Activated T-helper 17 cell treated with anti-CD3 and anti-CD28 coated beads, Interleukin-2, amount 50 U/mL, for 72 hours (primary cell): Measurements from ENCODE around the gene AGMO. TPM values are rescaled to one million over a fixed set of nuclear protein-coding genes. Genes with fewer than 3 reads are reported as not detected.

Experiments used
- ATAC-seq: fragments of 150-1000 bp; cut with Tn5 transposase; replicated peaks from 2 replicates; pipeline ENCODE4 v1.10.0; 2021; ENCODE audit warnings: mild to moderate bottlenecking, moderate library complexity
- H3K27ac Mint-ChIP-seq: one replicate; pipeline ENCODE4 v1.8.0; 2022; ENCODE audit warnings: mixed read lengths
- H3K27me3 Mint-ChIP-seq: one replicate; pipeline ENCODE4 v1.8.0; 2022; ENCODE audit warnings: mixed read lengths
- H3K36me3 Mint-ChIP-seq: one replicate; pipeline ENCODE4 v1.8.0; 2022; ENCODE audit warnings: low read depth, mild to moderate bottlenecking, mixed read lengths
- H3K4me1 Mint-ChIP-seq: one replicate; pipeline ENCODE4 v1.8.0; 2022; ENCODE audit warnings: mixed read lengths
- H3K4me3 Mint-ChIP-seq: one replicate; pipeline ENCODE4 v1.8.0; 2022; ENCODE audit warnings: mild to moderate bottlenecking, mixed read lengths
- H3K9me3 Mint-ChIP-seq: one replicate; pipeline ENCODE4 v1.8.0; 2022; ENCODE audit warnings: mixed read lengths
- total RNA-seq, 2 donors: library from RNA; stranded (reverse); gene quantifications; one replicate each; pipeline ENCODE4 v1.2.3, GENCODE V29; 2022

Gene AGMO
- total RNA-seq, 2 donors from 2014 or later: not detected

DNA sequence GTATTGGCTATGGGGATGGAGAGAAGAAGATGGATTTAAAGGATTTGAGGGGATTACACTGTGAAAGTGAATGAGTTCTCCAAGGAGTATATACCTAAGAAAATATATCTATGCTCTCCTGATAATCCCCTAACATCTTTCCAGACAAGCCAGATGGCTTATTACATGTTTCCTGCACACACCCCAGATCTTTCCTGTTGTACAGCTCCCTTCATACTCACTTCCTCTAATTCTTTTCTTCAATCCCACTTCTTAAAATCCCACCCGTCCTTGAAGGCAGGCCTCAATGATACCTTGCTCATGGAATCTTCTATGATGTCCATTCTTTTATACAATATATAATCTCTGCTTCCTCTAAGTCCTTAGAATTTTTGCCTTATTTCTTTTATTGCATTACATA, 342.1 kb downstream of the AGMO start:
- no peaks in the 10 kb centered on the region for H3K36me3 Mint-ChIP-seq
- no peaks in the 10 kb centered on the region for H3K4me1 Mint-ChIP-seq
- H3K27me3 Mint-ChIP-seq: no peaks in the 10 kb centered on the region
- no peak overlapping the region for H3K4me3 Mint-ChIP-seq
- H3K9me3 Mint-ChIP-seq: peaks cover 5% of the 10 kb centered on the region
- H3K27ac Mint-ChIP-seq: no peak overlapping the region
- ATAC-seq: no peak

DNA sequence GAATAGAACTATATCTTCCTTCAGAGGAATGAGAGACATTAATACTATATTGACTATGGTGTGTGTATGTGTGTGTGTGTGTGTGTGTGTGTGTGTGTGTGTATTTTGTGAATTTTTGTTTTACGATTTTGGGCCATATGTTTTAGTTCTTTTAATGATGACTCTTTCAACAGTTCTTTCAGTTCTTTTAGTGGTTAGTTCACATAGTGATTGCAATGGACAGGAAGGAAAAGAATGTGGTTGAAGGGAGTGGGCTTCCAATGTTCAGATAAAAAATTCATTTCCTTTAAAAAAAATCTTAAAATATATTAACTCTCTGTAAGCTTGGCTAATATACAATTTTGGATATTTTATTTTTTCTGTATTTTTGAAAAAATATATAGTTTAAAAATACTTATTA, 343.6 kb downstream of the AGMO start:
- H3K4me3 Mint-ChIP-seq: no peak overlapping the region
- H3K27ac Mint-ChIP-seq: no peak overlapping the region
- H3K36me3 Mint-ChIP-seq: no peaks in the 10 kb centered on the region
- ATAC-seq: no peak
- no peaks in the 10 kb centered on the region for H3K9me3 Mint-ChIP-seq
- H3K4me1 Mint-ChIP-seq: no peaks in the 10 kb centered on the region
- H3K27me3 Mint-ChIP-seq: no peaks in the 10 kb centered on the region

DNA sequence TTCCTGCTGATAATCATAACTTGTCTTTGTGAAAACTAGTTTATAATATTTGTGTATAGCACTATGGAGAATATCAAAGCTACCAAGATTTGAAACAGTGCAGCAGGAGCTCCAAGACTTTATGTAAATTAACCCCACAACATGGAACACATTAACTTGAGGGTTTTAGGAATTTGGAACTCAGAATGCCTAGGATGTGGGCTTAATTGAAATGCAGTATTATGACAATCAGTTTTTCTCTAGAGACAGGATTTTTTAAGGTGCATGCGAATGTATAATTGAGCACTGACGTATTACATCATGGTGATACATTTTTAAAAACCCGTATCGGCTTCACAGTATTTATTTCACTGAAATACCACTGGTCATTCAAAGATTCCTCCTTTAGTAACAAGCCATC, 346.2 kb downstream of the AGMO start:
- no peaks in the 10 kb centered on the region for H3K36me3 Mint-ChIP-seq
- no peak overlapping the region for H3K27ac Mint-ChIP-seq
- H3K4me1 Mint-ChIP-seq: no peaks in the 10 kb centered on the region
- H3K4me3 Mint-ChIP-seq: no peak overlapping the region
- H3K9me3 Mint-ChIP-seq: no peaks in the 10 kb centered on the region
- H3K27me3 Mint-ChIP-seq: no peaks in the 10 kb centered on the region
- ATAC-seq: no peak

DNA sequence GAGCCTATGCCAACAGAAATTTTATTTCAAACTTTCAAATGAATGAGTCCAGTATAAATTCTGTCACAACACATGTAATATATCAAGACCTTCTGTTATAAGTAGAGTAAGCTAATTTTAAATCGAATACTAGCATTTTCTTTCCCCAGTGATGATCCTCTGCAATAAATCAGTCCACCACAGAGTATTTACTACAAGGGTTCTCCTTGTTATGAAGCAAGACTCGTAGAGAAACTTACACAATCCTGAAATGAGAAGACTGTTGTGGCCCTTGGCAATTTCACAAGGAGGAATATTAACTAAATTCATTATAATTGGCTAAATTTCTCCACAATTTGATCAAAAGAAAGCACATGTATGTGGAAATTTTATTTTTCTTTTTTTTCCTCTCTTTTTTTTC, 346.8 kb downstream of the AGMO start:
- H3K9me3 Mint-ChIP-seq: no peaks in the 10 kb centered on the region
- no peak overlapping the region for H3K27ac Mint-ChIP-seq
- H3K4me3 Mint-ChIP-seq: no peak overlapping the region
- ATAC-seq: no peak
- no peaks in the 10 kb centered on the region for H3K4me1 Mint-ChIP-seq
- H3K27me3 Mint-ChIP-seq: no peaks in the 10 kb centered on the region
- H3K36me3 Mint-ChIP-seq: no peaks in the 10 kb centered on the region

DNA sequence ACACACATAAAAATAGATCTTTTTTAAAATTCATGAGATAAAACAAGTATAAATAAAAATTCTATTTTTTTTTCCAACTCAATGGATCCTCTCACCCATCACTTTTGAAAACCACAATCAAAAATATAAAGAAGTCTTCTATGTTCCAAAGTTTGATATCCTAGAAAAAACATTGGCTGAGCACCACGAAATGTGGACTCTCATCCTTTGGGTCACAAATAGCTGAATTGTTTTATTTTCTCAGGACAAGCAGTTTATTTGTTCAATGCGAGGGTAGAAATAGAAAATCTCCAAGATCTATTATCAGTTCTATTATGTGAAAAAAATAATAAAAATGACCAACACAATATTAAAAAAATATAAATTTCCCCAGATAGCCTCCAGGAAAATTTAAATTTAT, 348.7 kb downstream of the AGMO start:
- Mint-ChIP-seq H3K27me3 (no peaks in the 10 kb centered on the region), H3K9me3 (no peaks in the 10 kb centered on the region), H3K36me3 (no peaks in the 10 kb centered on the region), H3K4me3 (no peak overlapping the region), H3K4me1 (no peaks in the 10 kb centered on the region), H3K27ac (no peak overlapping the region)
- no peak for ATAC-seq

DNA sequence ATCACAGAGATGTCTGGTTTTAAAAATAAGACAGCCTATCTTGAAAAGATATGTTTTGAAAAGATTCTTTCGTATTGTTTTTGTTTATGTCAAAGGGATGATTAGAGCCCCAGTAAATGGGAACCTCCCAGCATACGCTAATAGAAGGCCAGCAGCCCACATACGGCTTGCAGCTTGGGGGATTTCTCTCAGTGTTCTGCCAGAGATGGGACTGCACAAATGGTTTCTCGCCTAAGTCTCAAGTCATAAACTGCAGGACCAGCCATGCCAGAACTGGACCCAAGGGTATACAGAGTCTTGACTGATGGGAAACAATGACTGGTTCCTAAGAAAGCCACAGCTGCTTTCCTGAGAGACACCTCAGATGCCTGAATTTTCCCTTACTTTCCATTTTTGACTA, 352.4 kb downstream of the AGMO start:
- Mint-ChIP-seq H3K9me3 (no peaks in the 10 kb centered on the region), H3K36me3 (no peaks in the 10 kb centered on the region), H3K27me3 (no peaks in the 10 kb centered on the region), H3K4me3 (no peak overlapping the region), H3K27ac (no peak overlapping the region), H3K4me1 (no peaks in the 10 kb centered on the region)
- no peak for ATAC-seq

DNA sequence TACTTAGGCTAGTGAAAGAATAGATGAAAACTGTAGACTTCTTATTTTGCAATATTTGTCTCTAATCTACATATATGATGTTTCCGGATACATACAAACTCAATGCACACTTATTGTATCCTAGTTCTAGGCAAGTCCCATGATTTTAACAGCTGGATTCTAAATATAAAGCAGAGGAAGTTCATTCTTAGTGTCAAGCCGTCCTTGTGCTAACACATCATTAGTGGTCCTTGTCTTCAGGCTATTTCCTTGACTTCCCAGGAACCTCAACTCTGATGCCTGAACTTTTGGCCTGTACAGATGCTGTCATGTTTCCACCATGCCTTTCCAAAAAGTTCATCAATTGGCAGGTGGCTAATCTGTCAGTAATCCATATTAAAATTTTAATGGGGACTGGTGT, 357.4 kb downstream of the AGMO start:
- Mint-ChIP-seq H3K9me3 (no peaks in the 10 kb centered on the region), H3K4me1 (no peaks in the 10 kb centered on the region), H3K27ac (no peak overlapping the region), H3K36me3 (no peaks in the 10 kb centered on the region), H3K27me3 (no peaks in the 10 kb centered on the region), H3K4me3 (no peak overlapping the region)
- ATAC-seq: no peak

DNA sequence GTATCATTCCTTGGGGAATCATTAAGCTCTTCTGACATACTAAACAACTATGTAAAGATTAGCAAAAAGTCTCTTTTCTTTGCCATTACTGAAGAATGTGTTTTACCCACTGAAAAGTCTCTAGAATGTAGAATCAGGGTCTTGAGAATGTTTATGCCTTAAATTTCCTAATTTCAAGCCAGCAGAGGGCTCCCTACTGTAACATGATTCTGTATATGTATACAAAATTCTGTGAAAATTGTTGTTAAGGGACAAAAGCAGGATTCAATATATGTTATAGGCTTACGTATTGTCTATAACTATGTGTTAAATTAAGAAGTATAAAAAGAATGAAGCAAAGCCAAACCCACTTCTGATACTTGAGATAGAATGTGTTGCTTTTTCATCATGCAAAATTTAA, 362.3 kb downstream of the AGMO start:
- no peak for ATAC-seq
- Mint-ChIP-seq H3K27ac (no peak overlapping the region), H3K27me3 (no peaks in the 10 kb centered on the region), H3K4me3 (no peak overlapping the region), H3K9me3 (no peaks in the 10 kb centered on the region), H3K4me1 (no peaks in the 10 kb centered on the region), H3K36me3 (no peaks in the 10 kb centered on the region)

DNA sequence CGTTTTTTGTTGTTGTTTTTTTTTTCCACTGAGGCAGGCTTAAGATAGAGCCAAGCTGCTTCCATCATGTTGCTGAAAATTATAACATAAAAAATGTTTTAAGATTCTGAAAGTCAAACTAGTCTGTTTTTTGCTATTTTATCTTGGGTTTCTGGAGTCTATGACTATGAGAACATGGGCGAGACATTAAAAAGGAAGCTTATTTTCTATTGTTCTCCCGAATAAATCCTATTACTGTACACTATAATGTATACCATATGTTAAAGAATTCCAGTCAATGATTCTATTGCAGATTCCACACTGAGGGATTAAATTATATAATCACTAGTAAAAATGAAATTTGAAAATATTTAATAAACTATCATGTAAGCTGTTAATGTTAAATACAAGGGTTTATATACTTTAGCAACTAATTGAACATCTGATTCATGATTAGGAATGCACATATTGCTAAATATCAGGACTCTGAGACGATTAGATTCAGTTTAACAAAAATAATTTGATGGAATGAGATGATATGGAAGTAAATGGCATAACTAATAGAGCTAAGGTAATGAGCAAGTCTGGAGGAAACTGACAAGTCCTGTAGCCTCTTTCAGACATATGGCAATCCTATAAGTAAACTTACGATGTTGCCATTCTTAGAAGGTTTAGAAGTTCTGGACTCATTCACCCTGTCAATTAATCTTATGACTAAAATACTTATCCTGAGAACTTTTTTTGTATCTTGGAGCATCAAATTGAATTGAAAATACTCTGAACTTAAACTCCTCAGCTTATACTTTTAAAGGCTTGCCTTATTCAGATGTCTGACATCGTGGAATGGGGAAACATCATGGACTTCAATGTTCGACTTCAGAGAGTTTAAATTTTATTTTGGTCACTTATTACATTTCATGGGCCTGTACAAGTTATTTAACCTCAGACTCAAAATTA, 364.5 kb downstream of the AGMO start:
- H3K27me3 Mint-ChIP-seq: no peaks in the 10 kb centered on the region
- no peak for ATAC-seq

DNA sequence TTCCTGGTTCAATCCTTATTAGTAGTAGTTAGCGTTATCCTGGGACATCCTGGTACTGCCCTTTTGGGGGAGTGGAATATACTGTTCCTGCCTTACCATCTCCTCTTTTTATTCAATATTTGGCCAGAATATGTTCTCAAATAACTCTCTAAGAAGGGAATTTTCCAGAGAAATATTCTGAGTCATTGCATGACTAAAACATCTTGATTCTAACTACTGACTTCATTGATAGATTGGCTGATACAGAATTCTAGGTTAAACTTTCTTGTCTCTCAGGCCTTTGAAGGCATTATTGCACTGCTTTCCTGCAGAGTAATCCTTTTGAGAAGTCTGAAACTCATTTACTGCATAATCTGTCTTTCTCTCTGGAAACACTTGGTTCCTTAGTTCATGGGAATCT, 383.8 kb downstream of the AGMO start:
- no peak for ATAC-seq
- H3K27ac Mint-ChIP-seq: no peak overlapping the region
- H3K4me1 Mint-ChIP-seq: no peaks in the 10 kb centered on the region
- no peaks in the 10 kb centered on the region for H3K9me3 Mint-ChIP-seq
- H3K27me3 Mint-ChIP-seq: no peaks in the 10 kb centered on the region
- no peak overlapping the region for H3K4me3 Mint-ChIP-seq
- H3K36me3 Mint-ChIP-seq: no peaks in the 10 kb centered on the region

More for the DNA sequence above, 364.5 kb downstream of the AGMO start:
- Mint-ChIP-seq H3K27ac (no peak overlapping the region), H3K36me3 (no peaks in the 10 kb centered on the region), H3K4me1 (no peaks in the 10 kb centered on the region), H3K4me3 (no peak overlapping the region), H3K9me3 (no peaks in the 10 kb centered on the region)

DNA sequence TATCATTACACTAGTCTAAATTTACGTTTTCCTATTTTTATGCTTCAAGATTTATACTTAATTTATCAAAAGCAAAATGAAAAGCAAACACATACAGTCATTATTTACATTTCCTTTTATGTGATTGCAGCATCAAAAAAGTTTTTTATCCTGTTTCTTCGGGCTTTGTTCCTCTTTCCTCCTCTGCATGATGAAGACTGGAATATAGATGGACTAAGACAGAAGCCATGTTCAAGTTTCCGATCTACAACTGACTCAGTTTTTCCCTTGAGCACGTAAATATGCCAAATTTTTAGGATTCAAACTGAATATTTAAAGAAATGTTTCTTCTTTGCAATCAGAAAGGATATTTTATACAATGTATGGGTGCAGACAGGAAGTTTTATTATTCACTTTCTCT, 385.7 kb downstream of the AGMO start:
- Mint-ChIP-seq H3K36me3 (no peaks in the 10 kb centered on the region), H3K4me1 (no peaks in the 10 kb centered on the region), H3K4me3 (no peak overlapping the region), H3K27ac (no peak overlapping the region), H3K9me3 (no peaks in the 10 kb centered on the region), H3K27me3 (no peaks in the 10 kb centered on the region)
- no peak for ATAC-seq

DNA sequence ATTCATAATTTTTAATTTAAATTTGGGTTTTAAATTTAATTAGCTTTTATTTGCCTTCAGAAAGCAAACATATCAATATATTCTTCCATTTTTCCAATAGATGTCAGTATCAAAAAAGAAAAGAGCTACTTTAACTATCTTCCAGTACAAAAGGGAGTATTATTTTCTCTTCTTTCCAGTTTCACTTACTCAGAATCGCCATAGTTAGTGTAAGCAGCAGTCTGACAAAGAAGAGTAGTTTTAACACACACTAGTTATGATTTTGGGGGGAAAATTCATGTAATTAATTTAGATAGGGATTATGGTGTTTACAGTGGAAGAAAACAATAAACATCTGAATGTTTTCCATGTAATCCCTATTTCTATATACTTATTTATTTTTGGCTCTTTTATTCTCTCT, 386.7 kb downstream of the AGMO start:
- Mint-ChIP-seq H3K4me1 (no peaks in the 10 kb centered on the region), H3K36me3 (no peaks in the 10 kb centered on the region), H3K9me3 (no peaks in the 10 kb centered on the region), H3K27ac (no peak overlapping the region), H3K4me3 (no peak overlapping the region), H3K27me3 (no peaks in the 10 kb centered on the region)
- ATAC-seq: no peak

DNA sequence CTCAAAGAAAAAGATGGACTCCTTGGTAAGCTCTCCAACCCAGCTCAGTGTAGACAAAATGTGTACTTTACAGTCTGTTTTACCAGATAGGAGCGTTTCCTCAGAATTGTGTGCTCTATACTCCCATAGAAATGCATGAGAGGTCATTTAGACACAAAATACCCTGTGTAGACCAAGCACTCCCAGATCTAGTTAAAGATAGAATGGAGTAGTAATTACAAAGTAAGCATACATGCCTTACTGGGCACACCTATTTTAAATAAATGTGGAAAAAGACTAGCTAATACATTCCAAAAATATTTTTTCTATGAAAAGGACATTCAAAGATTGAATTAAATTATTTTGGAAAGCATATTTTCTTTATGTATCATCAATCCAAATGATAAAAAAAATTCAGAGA, 387.3 kb downstream of the AGMO start:
- no peaks in the 10 kb centered on the region for H3K36me3 Mint-ChIP-seq
- no peak overlapping the region for H3K27ac Mint-ChIP-seq
- H3K4me1 Mint-ChIP-seq: no peaks in the 10 kb centered on the region
- ATAC-seq: no peak
- no peak overlapping the region for H3K4me3 Mint-ChIP-seq
- no peaks in the 10 kb centered on the region for H3K27me3 Mint-ChIP-seq
- no peaks in the 10 kb centered on the region for H3K9me3 Mint-ChIP-seq

DNA sequence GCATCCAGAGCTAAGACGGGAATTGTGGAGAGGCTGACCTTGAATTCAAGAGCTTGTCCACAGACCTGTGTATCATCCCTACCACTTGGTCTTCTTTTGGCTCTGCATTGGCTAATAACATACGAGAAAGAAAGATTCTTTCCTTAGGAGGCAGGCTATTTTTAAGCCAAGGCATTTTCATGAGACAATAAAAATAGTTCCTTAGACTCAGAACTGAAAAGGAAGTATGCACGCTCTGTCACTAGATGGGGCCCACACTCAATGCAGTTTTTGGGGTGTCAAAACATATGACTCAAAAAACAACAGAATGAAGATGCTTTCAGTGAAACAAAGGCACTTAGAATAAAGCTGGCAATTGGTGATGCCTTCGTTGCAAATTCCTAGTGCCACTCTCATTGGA, 393.3 kb downstream of the AGMO start:
- Mint-ChIP-seq H3K36me3 (no peaks in the 10 kb centered on the region), H3K9me3 (peaks cover 16% of the 10 kb centered on the region), H3K4me3 (no peak overlapping the region), H3K27ac (no peak overlapping the region), H3K27me3 (no peaks in the 10 kb centered on the region), H3K4me1 (no peaks in the 10 kb centered on the region)
- ATAC-seq: no peak

DNA sequence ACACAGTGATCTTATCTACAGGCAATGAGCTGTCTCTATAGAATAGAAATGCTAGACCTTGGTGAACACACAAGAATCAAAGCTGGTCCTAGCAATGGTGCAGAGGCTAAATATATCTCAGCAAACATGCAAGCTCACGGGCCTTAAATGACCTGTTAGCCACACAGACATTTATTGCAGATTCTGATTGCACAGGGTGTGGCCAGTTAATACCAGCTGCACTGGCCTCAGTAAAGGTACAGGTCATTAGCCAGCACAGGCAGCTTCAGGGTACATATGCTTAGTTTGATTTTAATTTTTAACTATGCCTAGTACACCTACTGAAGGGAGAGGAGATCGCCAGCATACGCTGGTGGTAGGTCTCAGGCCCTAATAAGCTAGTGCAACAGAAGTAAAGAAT, 393.9 kb downstream of the AGMO start:
- Mint-ChIP-seq H3K36me3 (no peaks in the 10 kb centered on the region), H3K4me3 (no peak overlapping the region), H3K4me1 (no peaks in the 10 kb centered on the region), H3K27me3 (no peaks in the 10 kb centered on the region), H3K27ac (no peak overlapping the region), H3K9me3 (peaks cover 20% of the 10 kb centered on the region)
- ATAC-seq: no peak

DNA sequence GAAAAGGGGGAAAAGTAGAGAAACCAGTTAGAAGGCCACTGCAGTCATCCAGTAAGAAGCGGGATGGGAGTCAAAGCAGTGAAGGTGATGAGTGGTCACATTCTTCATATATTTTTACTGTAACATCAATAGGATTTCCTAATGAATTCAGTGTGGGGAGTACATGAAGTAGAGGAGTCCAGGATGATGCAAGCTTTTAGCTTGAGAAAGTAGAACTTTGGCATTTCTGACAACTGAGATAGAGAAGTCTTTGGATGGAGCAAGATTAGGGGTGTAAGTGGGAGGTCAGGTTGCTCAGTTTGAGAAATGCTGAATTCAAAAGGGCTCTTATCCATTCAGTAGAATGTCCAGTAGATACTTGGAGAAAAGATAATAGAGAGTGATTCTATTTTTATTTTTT, 395.2 kb downstream of the AGMO start:
- Mint-ChIP-seq H3K27me3 (no peaks in the 10 kb centered on the region), H3K4me1 (no peaks in the 10 kb centered on the region), H3K27ac (no peak overlapping the region), H3K9me3 (peaks cover 20% of the 10 kb centered on the region), H3K36me3 (no peaks in the 10 kb centered on the region), H3K4me3 (no peak overlapping the region)
- no peak for ATAC-seq
